ENCODE data around the gene CFAP54.
A peak's percentile ranks its signal among the peaks of the same experiment; 100 is the strongest.
"Not testable (repeated sequence)": the region's sequence is repeated elsewhere in the genome, so short reads cannot be mapped to it uniquely, and the experiment has no call there.

The CFAP54 gene, protein sequence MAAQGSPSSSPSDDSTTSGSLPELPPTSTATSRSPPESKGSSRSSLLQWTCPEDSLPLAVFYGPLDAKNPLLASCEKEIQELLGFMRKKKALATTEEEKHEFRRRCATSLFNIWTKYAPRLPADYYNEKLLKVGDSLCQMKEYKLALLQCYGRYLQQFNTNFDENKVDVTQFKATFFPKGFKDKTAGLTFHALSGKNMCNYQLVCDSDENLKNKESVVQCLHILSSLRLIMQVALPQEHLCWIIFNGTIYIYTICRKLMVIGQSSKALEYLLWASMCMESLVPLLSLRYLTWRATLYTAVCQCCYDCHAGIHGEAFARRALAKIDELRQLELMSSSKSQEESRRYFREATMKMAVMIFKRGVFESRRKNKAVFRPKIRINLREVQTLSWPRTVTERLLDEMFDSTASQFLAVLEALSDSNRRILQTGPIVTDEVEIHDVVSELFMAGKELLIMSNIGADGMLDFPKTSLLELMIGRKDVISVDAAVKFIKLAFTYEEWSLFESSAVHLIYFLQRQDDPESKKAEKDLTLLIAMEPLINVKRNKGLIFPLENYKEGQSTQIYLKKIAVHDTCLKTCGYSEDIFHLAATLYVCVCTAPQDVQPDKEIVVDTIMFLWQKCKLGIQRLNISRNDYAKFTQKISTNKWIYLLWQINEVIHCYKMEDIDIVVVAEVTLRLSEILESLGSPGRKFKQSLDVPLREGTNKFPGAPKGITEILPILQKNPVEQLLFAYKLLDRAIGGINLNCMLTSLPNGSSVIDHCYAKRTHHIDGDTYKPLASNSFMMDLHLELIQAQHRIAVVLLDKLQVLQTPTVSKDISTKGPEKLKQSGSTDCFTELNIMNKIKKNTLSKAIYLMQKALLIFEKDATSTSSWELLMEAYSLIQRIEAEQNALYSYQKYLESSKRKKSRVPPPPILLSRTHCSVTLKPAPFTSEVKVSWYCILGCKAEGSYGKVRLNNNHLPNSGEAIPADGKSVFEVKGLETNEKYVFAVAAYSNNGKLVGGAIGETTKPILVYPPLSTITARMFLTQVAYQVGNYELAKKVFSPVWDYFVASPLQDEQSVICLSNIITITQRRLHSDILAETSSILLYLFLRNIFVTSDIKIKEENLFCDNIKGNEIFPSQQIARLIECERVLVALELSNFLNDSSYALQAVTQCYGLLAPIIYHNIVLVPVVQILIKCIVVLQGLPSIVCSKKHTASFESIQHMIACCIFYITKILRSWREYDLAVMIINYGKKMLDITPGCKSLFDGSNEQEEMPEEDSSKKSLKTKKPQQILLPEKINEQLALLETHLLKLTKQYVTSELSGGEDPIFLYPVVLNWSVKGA (N-terminal part only)

DNA sequence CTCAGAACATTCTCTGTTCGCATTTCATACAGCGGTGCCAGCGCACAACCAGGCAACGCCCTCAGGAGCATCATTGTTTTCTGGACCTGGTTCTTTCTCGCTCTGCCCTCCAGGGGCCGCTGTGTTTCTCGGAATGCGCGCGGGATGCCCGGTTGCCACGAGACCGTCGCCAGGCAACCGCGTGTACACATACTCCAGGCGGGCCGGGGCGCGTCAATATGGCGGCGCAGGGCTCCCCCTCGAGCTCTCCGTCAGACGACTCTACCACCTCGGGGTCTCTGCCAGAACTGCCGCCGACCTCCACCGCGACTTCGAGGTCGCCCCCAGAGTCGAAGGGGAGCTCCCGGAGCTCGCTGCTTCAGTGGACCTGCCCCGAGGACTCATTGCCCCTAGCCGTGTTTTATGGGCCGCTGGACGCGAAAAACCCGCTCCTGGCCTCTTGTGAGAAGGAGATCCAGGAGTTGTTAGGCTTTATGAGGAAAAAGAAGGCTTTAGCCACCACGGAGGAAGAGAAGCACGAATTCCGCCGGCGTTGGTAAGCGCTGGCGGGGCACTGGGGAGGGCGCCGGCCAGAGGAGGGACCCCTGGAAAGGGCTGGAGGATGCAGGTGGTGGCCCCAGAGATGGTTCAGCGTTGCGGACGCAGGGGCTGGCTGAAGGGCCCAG, at the start of gene CFAP54:
CFAP54 (plus strand) TSS at position 186 of the 665 bp plus-strand sequence; CDS start at position 219, 33 bp downstream.
- no peak for DNase-seq

DNA sequence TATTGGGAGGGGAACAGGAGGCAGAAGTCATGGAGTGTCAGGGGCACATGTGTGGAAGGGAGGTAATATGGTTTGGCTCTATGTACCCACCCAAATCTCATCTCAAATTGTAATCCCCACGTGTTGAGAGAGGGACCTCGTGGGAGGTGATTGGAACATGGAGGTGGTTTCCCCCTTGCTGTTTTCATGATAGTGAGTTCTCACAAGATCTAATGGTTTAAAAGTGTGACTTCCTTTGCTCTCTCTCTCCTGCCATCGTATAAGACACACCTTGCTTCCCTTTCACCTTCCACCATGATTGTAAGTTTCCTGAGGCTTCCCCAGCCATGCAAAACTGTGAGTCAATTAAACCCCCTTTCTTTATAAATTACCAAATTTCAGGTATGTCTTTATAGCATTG, 47.6 kb upstream of the CFAP54 start:
- no peak for DNase-seq

DNA sequence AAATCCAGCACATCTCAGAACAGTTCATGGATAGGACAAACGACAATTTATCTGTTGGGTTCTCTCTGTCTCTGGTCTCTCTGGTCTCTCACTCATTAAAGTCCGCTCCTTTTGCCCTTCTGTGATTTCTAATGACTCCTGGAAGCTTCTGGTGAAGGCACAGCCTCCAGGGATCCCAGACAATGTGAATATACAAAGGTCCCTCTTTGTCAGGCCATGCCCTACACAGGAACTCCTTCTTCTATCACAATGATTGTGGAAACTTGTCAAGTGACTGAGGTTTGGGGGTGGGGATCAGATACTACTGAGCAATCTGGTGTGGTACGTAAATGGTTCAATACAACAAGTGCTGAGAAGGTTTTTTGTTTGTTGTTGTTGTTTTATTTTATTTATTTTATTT, 46.5 kb upstream of the CFAP54 start:
- no peak for DNase-seq

DNA sequence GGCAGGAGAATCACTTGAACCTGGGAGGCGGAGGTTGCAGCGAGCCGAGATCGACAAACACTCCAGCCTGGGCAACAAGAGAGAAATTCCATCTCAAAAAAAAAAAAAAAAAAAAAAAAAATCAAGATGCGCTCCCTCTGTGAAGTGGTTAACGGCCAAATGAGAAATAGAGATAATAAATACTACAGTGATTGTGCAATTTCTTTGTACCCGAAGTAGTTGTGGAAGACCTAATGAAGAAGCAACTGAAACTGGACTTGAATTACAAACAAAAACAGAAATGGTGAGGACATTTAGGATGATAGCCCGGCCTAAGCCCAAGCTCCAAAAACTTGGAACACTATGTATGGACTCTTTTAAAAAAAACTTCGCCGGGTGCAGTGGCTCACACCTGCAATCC, 45.0 kb upstream of the CFAP54 start:
- no peak for DNase-seq

DNA sequence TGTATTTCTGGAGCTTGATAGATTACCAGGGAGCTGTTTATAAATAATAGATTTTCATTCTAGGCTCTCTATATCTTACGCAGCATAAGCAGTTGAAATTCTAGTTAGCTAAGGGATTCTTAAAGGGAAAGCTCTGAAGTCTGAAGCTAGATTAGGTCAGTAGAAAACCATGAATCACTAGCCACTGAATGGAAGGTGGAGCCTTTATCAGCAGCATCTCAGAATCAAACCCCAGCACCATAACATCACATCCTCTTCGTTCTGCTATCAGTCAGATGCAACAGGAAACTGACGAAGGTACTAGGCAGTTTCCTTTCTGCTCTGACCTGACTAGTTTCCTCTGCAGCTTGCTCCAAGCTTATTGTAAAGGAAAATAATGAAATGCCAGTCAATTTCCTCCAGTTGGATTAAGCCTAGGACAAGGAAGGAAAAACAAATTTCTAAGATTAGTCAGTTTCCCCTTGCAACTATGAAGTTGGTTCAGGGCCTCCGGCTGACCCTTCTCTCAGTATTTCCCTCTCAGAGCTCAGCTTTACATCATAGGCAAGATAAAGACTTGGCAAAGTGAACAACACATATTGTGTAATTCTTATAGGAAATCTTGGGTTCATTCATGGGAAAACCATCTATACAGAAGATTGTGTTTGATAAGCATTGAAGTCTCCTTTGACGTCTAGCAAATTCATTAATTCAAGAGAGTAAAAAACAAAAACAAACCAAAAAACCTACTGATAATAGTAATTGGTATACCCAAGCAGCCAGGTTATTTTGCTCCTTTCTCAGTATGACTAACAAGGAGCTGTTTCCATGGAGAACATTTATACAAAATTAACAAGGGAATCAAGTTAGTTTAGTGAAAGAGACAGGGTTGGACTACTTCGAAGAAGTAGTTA, 43.4 kb upstream of the CFAP54 start:
- peak; percentile 83 for DNase-seq

DNA sequence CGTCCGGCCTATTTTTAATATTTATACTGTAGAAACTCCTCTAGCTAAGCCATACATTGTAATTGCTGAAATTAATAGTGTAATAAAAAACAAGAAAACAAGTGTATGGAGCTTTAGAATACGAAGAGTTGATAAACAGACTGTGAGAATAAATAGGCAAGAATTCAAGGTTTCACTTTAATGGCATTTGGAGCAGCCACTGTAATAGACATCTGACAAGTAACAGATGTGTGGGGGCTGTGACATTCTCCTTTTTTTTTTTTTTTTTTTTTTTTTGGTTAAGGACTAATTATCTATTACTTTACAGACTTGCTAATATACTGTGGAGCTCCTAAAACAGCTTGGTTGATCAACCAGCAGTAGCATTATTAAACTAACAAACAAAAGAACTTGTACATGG, 42.1 kb upstream of the CFAP54 start:
- DNase-seq = no peak

DNA sequence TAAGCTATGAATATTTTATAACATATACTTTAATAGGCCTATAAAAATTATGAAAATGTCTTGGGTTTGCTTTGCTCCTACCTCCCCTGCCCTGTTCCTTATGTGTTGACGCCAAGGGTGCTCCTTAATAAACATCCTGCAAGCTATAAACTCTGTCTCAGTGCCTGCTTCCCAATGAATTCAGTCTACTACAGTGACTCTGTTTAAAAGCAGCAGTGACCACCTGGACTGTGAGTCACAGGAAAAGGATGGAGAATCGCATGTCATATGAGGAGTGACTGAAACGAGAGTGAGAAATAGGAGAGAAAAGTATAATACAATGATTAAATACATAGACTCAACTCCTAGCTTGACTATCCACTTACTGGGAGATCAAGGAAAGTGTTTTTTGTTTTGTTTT, 41.1 kb upstream of the CFAP54 start:
- DNase-seq = no peak

DNA sequence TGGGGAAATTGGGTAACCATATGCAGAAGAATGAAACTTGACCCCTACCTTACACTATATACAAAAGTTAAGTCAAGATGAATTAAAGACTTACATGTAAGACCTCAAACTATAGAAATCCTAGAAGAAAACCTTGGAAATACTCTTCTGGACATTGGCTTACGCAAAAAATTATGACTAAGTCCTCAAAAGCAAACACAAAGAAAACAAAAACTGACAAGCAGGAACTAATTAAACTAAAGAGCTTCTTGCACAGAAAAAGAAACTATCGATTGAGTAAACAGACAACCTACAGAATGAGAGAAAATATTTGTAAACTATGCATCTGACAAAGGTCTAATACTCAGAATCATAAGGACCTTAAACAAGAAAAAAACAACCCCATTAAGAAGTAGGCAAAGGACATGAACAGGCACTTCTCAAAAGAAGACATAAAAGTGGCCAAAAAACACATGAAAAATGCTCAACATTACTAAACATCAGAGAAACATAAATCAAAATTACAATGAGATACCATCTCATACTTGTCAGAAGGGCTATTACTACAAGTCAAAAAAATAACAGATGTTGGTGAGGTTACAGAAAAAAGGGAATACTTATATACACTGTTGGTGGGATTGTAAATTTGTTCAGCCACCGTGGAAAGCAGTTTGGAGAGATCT, 37.0 kb upstream of the CFAP54 start:
- DNase-seq = no peak

DNA sequence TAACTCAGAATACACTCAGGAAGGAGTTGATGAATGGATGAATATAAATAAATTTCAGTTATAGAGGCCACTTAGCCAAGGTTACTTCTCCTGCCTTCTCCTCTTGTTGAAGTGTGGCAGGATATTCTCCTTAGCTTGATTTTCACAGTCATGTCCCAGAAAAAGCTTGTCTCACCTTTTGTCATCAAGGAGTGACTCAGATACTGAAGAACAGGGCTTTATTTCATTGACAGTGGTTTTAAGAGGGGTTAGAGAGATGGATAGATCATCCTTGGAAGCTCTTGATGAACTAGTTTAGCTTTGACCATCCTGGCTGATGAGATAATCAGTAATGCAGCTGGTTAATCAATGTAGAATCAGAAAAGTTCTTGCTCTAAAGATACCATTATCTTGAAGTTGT, 35.0 kb upstream of the CFAP54 start:
- no peak for DNase-seq

DNA sequence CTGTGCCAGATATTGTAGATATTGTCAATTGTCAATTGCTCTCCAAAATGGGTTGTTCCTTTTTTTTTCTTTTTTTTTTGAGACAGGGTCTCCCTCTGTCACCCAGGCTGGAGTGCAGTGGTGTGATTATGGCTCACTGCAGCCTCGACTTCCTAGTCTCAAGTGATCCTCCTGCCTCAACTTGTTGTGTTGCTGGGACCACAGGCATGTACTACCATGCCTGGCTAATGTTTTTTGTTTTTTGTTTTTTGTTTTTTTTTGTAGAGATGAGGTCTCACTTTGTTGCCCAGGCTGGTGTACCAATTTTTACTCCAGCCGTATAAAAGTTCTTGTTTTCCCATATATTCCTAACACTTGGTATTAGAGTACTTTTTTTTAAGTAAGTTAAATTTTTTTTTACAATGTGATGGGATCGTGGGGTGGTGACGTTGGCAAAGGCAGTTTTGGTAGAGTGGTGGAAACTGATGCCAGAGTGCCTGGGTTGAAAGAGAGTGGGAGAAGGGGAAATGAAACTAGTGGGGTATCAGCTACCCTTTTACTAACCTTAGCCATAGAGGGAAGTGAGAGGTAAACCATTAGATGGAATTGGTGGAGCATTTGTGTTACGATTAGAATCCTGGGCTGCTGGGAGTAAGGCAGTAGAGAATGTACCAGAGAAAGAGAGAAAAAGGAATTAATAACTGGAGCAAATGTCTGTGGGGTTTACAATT, 33.0 kb upstream of the CFAP54 start:
- DNase-seq = no peak

DNA sequence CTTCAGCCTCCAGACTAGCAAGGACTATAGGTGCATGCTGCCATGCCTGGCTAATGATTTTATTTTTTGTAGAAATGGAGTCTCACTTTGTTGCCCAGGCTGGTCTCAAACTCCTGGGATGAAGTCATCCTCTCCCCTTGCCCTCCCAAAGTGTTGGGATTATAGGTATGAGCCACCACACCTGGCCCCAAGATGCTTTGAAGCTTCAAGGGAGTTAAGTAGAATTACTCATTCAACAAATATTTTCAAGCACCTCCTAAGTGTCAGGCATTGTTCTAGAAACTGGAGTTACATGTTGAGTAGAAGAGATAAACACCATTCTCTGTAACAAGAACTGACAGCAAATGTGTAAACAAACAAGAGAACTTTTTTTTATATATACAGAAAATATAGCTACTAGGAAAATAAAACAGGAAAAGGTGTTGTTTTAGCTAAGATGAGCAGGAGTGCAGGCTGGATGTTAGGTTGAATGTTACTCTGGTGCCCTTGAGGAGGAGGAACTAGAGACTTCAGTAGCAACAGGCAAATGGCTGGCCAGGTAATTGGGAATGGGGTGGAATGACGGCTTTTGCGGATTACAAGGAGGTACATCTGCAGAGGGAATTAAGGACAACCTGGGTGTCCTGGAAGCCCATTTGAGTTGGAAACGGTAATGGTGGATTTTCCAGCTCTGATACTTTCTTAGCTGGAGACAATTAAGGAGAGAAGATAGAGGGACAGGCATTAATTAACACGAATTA, 32.0 kb upstream of the CFAP54 start:
- no peak for DNase-seq

DNA sequence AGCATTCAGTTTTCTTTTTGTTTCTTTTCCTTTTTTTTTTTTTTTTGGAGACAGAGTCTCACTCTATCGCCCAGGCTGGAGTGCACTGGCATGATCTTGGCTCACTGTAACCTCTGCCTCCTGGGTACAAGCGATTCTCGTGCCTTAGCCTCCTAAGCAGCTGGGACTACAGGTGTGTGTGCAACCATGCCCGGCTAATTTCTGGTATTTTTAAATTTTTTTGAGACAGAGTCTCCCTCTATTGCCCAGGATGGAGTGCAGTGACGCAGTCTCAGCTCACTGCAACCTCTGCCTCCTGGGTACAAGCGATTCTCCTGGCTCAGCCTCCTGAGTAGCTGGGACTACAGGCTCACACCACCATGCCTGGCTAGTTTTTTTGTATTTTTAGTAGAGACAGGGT, 30.1 kb upstream of the CFAP54 start:
- not testable (repeated sequence) for DNase-seq

DNA sequence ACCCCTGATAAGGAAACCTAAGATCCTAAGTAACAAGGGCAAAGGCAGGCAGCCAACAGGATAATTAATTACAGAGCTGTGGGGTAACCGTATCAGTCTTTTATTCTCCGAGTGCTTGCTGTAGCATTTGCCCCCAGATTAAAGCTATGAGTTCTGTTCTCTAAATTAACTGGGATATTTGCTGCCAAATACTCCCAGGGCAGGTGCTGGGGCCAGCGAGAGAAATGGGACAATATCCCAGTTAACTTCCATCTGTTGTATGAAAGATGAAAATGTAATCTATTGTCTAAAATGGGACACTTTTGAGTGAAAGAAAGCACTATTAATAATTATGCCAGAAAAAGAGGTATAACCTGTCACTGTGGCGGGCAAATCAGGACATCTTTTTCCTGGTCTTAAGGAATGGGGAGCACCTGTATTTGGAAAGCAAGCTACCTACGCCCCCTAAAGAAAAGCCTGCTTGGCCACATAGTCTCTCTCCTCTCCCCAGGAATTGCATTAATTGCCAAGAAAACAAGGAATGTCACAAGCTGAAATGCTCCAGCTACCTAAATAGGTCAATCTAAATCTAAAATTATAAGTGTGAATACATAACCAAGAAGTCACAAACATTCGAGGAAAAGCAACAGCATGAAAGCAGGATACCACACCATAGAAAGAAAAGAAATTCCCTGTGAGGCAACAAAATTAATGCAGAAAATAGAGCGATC, 26.7 kb upstream of the CFAP54 start:
- DNase-seq = no peak

DNA sequence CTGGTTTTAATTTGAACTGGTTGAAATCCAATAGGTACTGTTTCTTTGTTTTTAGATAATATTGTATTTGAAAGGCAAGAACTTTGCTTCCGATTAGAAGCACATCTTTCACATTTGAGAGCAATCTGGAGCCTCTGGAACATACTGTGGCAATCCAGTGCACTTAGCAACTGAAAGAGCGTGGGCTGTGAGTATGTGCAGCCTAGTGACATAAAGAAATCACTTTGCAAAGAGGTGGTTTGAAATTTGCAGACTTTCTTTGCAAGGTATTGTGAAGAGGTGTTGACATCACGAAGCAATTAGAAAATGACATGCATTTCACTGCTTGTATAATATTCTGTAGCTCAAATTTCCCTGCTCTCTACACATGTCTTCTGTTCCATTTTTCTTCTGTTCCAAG, 23.5 kb upstream of the CFAP54 start:
- no peak for DNase-seq

DNA sequence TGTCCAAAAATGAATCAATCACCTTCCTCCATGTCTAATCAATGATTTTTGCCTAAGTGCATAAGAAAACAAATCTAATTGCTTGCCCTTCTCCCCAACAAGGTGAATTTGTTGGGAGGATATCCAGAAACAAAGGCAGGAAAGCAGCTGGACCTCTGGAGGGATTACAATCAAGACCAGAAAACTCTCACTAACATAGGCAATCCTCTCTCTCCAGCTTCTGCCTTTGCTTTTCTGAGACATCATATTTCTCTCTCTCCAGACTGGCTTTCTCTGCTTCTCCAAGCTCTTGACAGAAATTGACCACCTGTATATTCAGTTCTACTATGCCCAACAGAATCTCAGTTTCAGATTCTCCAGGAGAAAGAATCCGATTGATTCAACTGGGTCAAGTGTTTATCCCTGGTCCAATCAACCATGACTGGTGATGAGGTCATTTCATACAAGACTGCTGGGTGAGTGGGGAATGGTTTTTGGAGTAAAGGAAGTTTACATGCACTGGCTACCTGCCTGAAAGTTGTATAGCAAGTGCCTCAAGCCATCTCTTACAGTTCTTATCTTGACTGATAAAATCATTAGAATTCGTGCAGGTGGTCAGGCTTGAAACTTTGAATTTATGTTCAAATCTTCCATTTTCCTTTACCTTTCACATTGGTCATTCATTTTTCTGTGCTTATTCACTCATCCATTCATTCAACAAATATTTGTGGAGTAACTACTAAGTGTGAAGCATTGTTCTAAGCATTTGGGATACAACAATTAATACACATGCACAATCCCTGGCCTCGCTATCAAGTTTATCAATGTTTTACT, 22.2 kb upstream of the CFAP54 start:
- DNase-seq = no peak

DNA sequence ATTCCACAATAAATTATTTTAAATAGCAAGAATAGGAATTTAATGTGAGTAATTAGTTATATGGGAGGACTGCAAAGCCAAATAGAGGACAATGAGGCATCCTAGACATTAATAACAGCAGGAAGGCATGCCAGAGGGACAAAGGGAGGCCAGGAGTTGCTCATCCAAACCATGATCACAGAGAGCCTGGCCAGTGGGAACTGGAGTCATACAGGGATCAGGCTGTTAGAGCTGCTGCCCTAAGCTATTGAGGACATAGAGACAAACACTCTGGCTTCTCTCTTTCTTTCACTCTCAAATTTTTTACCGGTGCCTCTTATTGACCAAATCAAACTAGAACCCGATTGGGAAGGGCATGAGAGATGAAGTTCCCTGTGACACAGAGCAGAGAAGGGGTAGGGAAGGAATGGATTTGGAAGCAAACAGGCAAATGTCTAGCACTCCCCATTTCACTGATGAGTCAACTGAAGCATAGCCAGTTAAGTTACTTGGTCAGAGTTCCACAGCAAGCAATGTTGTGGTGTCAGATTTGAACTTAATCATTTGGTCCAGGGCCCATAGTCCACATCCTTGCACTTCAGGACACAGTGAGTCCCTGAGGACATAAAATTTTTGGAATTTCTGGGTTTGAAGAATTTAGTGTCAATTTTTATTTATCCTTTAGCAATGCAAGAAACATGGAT, 17.9 kb upstream of the CFAP54 start:
- DNase-seq = no peak

DNA sequence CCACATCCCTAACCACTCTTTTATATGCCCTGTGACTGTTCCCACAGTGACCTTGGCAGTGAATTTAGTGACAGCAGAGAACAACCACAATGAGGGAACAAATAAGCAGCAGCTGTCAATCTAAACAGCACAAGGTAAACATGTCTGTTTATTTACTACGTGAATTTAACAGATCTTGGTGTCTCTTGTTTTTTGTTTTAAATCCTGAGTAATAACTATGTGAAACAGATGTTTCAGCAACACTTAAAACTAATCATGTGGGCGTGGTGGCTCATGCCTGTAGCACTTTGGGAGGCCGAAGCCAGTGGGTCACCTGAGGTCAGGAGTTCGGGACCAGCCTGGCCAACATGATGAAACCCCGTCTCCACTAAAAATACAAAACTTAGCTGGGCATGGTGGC, 17.0 kb upstream of the CFAP54 start:
- no peak for DNase-seq

Measured in GF-D8 (cell line).